Uterus (tissue), 4 donors: Measurements from ENCODE around the gene MEX3D. TPM values are rescaled to one million over a fixed set of nuclear protein-coding genes. Genes with fewer than 3 reads are reported as not detected.

ENCODE experiments used
- DNase-seq, 2 donors: peaks; one replicate each; pipeline ENCODE4 v3.0.0-alpha.2; 2019 to 2020
- H3K27ac ChIP-seq, 2 donors: fragments of 200-600 bp; sonication (generic); 1 replicate in 1 of 2; 2 replicates in 1 of 2; pipeline ENCODE4 v1.5.1; 2016 to 2018
- H3K27me3 ChIP-seq, 2 donors: fragments of 200-600 bp; sonication (generic); one replicate each; pipeline ENCODE4 v1.5.1; 2018 to 2019; ENCODE audit warnings: control low read depth in 1 of 2
- H3K36me3 ChIP-seq, 2 donors: fragments of 200-600 bp; sonication (generic); one replicate each; pipeline ENCODE4 v1.5.1; 2019; ENCODE audit warnings: control low read depth in 1 of 2
- H3K4me1 ChIP-seq, 2 donors: fragments of 200-600 bp; sonication (generic); one replicate each; pipeline ENCODE4 v1.5.1; 2018 to 2019; ENCODE audit warnings: control low read depth in 1 of 2
- H3K4me3 ChIP-seq, 2 donors: fragments of 200-600 bp; sonication (generic); 1 replicate in 1 of 2; 2 replicates in 1 of 2; pipeline ENCODE4 v1.5.1; 2018 to 2019; ENCODE audit warnings: mild to moderate bottlenecking in 1 of 2
- H3K9me3 ChIP-seq, 2 donors: fragments of 200-600 bp; sonication (generic); one replicate each; pipeline ENCODE4 v1.5.1; 2019; ENCODE audit warnings: control low read depth in 1 of 2
- CTCF ChIP-seq, 4 experiments: fragments of 200-600 bp in 2 of 4; fragments of 450-650 bp in 2 of 4; sonication (generic) in 2 of 4; IDR thresholded peaks; one replicate each; pipeline ENCODE4 v1.5.1; 2016 to 2019; ENCODE audit warnings: antibody characterized with exemption in 4 of 4, mild to moderate bottlenecking in 2 of 4, moderate library complexity in 1 of 4
- POLR2A ChIP-seq, 2 donors: fragments of 450-650 bp; IDR thresholded peaks; one replicate each; pipeline ENCODE4 v1.6.1; 2016; ENCODE audit warnings: antibody characterized with exemption in 2 of 2, mild to moderate bottlenecking in 1 of 2, moderate library complexity in 1 of 2
- intact Hi-C: fragments of 100-400 bp; cut with DNase I; formaldehyde crosslinking; loops from one replicate; pipeline ENCODE4 v1.15.1; 2023; ENCODE audit warnings: low total_unique reads
- total RNA-seq, 4 donors: library from RNA; depleted of rRNA in 3 of 4; stranded (reverse); fragments of >200 nt in 3 of 4; gene quantifications; one replicate each; pipeline versions ENCODE4 v1.1.0 to v1.2.4, GENCODE V29; 2014 to 2023
- donor health status: DM: yes; HTN: yes; CAD: no.

The MEX3D gene
- total RNA-seq, 4 donors from 2014 or later = 4.4 to 34.8 (median 23.2) TPM

- TF ChIP-seq CTCF (IDR thresholded peaks at IDR 0.05) = no peak
- no peak for TF ChIP-seq POLR2A (IDR thresholded peaks at IDR 0.05)
- no peak overlapping the region for H3K27ac ChIP-seq
- peaks cover 0 to 15% of the 10 kb centered on the region in 2 donors for H3K4me1 ChIP-seq
- no peaks in the 10 kb centered on the region for H3K27me3 ChIP-seq
- no peak overlapping the region for H3K4me3 ChIP-seq
- no peak for DNase-seq
- intact Hi-C loops = no loop called here
- no peaks in the 10 kb centered on the region for H3K9me3 ChIP-seq
- H3K36me3 ChIP-seq = no peaks in the 10 kb centered on the region
These were observed 41.9 kb downstream of the MEX3D start for GRCh38 chr19:1526066-1526778.

- Histone ChIP-seq H3K36me3 (no peaks in the 10 kb centered on the region), H3K27me3 (no peaks in the 10 kb centered on the region), H3K4me1 (peaks cover 0 to 15% of the 10 kb centered on the region in 2 donors), H3K9me3 (no peaks in the 10 kb centered on the region), H3K4me3 (no peak overlapping the region), H3K27ac (no peak overlapping the region)
- intact Hi-C loops = no loop called here
- DNase-seq = no peak
- TF ChIP-seq POLR2A (IDR thresholded peaks at IDR 0.05) (no peak), CTCF (IDR thresholded peaks at IDR 0.05) (no peak)
These were observed 42.8 kb downstream of the MEX3D start for GRCh38 chr19:1525343-1525742.

- Histone ChIP-seq H3K36me3 (no peaks in the 10 kb centered on the region), H3K27ac (no peak overlapping the region), H3K4me1 (peaks cover 0 to 15% of the 10 kb centered on the region in 2 donors), H3K4me3 (no peak overlapping the region), H3K27me3 (no peaks in the 10 kb centered on the region), H3K9me3 (no peaks in the 10 kb centered on the region)
- no peak for TF ChIP-seq CTCF (IDR thresholded peaks at IDR 0.05)
- no peak for TF ChIP-seq POLR2A (IDR thresholded peaks at IDR 0.05)
- no peak for DNase-seq
- intact Hi-C loops = no loop called here
These were observed 43.2 kb downstream of the MEX3D start for GRCh38 chr19:1524972-1525325.

GRCh38 chr19:1524287-1524971 lies 43.7 kb downstream of the MEX3D start:
- no peaks in the 10 kb centered on the region for H3K27me3 ChIP-seq
- H3K4me3 ChIP-seq = peak overlapping the region in 1 of 2 donors; percentile 5

More at GRCh38 chr19:1524287-1524971, 43.7 kb downstream of the MEX3D start:
- Histone ChIP-seq H3K4me1 (peaks cover 0 to 15% of the 10 kb centered on the region in 2 donors), H3K9me3 (no peaks in the 10 kb centered on the region), H3K27ac (no peak overlapping the region), H3K36me3 (no peaks in the 10 kb centered on the region)
- no peak for DNase-seq
- intact Hi-C loops = no loop called here
- no peak for TF ChIP-seq POLR2A (IDR thresholded peaks at IDR 0.05)
- TF ChIP-seq CTCF (IDR thresholded peaks at IDR 0.05) = no peak
